KMS-11 (cell line): ENCODE results near the gene SREBF1.

ENCODE experiments used
- H2AFZ ChIP-seq: fragments of 200-600 bp; sonication (generic); 2 replicates; pipeline ENCODE4 v1.6.1; 2016; ENCODE audit warnings: antibody characterized with exemption, mixed run types, low read depth
- H3K27ac ChIP-seq: fragments of 200-600 bp; sonication (generic); 2 replicates; pipeline ENCODE4 v1.6.1; 2016; ENCODE audit warnings: mild to moderate bottlenecking, mixed run types
- H3K27me3 ChIP-seq: fragments of 200-600 bp; sonication (generic); 2 replicates; pipeline ENCODE4 v1.6.1; 2017; ENCODE audit warnings: mild to moderate bottlenecking, low read depth, mixed run types, moderate library complexity; ENCODE audit not compliant: insufficient read depth
- H3K36me3 ChIP-seq: fragments of 200-600 bp; sonication (generic); 2 replicates; pipeline ENCODE4 v1.6.1; 2017; ENCODE audit warnings: mild to moderate bottlenecking, mixed run types; ENCODE audit not compliant: insufficient read depth
- H3K4me1 ChIP-seq: fragments of 200-600 bp; sonication (generic); 2 replicates; pipeline ENCODE4 v1.6.1; 2016; ENCODE audit warnings: mild to moderate bottlenecking, low read depth, mixed run types; ENCODE audit not compliant: poor library complexity, severe bottlenecking
- H3K4me2 ChIP-seq: fragments of 200-600 bp; sonication (generic); 2 replicates; pipeline ENCODE4 v1.7.0; 2016; ENCODE audit warnings: mild to moderate bottlenecking, mixed run types
- H3K4me3 ChIP-seq: fragments of 200-600 bp; sonication (generic); IDR thresholded peaks from 2 replicates; pipeline ENCODE4 v1.6.1; 2017; ENCODE audit warnings: low read depth, low read length, mixed read lengths; ENCODE audit not compliant: insufficient read depth
- H3K79me2 ChIP-seq: fragments of 200-600 bp; sonication (generic); 2 replicates; pipeline ENCODE4 v1.6.1; 2016; ENCODE audit warnings: low read depth, mixed run types; ENCODE audit not compliant: insufficient read depth
- H3K9ac ChIP-seq: fragments of 200-600 bp; sonication (generic); 2 replicates; pipeline ENCODE4 v1.6.1; 2016; ENCODE audit warnings: mild to moderate bottlenecking, mixed run types
- H4K20me1 ChIP-seq: fragments of 200-600 bp; sonication (generic); 2 replicates; pipeline ENCODE4 v1.6.1; 2016; ENCODE audit warnings: mild to moderate bottlenecking, mixed run types; ENCODE audit not compliant: insufficient read depth
- TF ChIP-seq, protein P1 (sequence below): fragments of 200-600 bp; sonication (generic); conservative IDR thresholded peaks from 2 replicates; pipeline ENCODE4 v1.6.1; 2017; ENCODE audit warnings: low read depth, mild to moderate bottlenecking, antibody characterized with exemption, low read length, moderate library complexity, mixed read lengths

Gene SREBF1

DNA sequence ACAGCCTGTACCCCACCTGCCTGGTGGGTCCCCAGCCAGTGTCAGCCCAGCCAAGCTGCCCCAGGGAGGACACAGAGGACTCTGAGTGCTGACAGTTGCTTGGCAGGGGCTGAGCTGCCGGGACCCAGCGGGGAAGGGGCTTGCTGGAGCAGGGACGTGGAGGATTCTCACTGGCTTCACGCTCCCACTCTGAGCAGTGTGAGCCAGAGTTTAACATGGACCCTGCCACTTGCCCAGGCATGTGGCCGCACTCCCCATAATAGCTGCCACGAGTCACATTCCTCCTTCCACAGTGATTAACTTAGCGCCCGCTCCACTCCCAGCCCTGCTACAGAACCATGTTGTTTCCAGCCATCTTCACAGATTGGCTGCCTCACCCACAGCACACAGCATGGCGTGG is 31.2 kb downstream of the SREBF1 start:
- H4K20me1 ChIP-seq: no peaks in the 10 kb centered on the region
- H2AFZ ChIP-seq: no peak overlapping the region
- TF ChIP-seq, protein P1, sequence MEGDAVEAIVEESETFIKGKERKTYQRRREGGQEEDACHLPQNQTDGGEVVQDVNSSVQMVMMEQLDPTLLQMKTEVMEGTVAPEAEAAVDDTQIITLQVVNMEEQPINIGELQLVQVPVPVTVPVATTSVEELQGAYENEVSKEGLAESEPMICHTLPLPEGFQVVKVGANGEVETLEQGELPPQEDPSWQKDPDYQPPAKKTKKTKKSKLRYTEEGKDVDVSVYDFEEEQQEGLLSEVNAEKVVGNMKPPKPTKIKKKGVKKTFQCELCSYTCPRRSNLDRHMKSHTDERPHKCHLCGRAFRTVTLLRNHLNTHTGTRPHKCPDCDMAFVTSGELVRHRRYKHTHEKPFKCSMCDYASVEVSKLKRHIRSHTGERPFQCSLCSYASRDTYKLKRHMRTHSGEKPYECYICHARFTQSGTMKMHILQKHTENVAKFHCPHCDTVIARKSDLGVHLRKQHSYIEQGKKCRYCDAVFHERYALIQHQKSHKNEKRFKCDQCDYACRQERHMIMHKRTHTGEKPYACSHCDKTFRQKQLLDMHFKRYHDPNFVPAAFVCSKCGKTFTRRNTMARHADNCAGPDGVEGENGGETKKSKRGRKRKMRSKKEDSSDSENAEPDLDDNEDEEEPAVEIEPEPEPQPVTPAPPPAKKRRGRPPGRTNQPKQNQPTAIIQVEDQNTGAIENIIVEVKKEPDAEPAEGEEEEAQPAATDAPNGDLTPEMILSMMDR: no peak
- no peak overlapping the region for H3K4me3 ChIP-seq
- peaks cover 15% of the 10 kb centered on the region for H3K4me1 ChIP-seq
- H3K27ac ChIP-seq: no peak overlapping the region
- no peaks in the 10 kb centered on the region for H3K36me3 ChIP-seq
- H3K4me2 ChIP-seq: no peak overlapping the region
- no peak overlapping the region for H3K9ac ChIP-seq
- H3K79me2 ChIP-seq: no peaks in the 10 kb centered on the region
- no peaks in the 10 kb centered on the region for H3K27me3 ChIP-seq

DNA sequence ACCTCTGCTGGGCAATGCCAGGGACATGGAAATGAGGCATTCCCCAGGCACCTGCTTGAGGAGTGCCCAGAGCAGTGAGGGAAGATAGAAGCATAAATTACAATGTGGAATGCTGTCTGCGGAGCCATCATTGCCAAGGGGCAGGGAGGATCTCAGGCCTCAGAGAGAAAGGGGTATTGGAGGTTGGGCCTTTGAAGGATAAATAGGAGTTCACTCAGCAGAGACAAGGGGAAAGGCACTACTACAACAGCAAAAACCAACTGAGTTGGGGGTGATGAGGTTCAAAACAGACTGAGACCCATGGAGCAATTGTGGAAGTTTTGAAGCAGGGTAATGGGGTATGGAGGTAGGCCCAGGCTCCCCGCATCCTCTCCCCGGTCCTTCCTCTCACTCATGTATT is 32.8 kb downstream of the SREBF1 start:
- H2AFZ ChIP-seq: no peak overlapping the region
- TF ChIP-seq, protein P1: no peak
- no peak overlapping the region for H3K9ac ChIP-seq
- H3K36me3 ChIP-seq: no peaks in the 10 kb centered on the region
- H3K27ac ChIP-seq: no peak overlapping the region
- no peak overlapping the region for H3K4me3 ChIP-seq
- H3K27me3 ChIP-seq: no peaks in the 10 kb centered on the region
- no peak overlapping the region for H3K4me2 ChIP-seq
- no peaks in the 10 kb centered on the region for H3K79me2 ChIP-seq
- peaks cover 13% of the 10 kb centered on the region for H3K4me1 ChIP-seq
- H4K20me1 ChIP-seq: no peaks in the 10 kb centered on the region

DNA sequence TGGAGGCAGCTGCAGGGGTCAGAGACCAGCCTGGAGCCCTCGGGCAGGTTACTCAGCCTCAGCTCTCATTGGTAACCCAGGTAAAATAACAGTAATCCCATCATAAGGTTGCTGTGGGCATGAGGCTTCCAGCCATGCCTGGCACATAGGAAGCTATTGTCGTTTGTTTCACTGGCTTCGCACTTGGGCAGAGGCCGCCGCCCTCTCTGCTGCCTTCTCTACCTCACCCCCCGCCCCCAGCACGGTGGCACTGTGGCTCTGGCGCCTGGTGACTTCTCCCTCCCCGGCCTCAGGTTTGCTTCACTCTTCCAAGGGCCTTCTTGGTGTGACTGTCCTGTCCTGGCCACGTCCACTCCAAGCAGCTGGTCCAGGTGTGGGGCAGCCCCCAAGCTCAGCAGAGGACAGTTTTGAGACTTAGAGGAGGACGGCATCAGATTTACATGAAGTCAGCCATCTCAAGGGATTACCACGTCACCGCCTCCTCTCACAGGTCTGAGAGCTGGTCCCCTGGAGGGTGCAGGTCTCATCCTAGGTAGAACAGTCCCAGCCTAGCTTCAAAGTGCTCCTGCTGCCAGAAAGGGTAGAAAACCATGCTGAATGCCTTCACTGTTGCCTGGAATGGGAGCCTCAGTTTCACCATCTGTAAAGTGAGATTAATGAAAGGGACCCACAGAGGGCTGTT is 34.8 kb downstream of the SREBF1 start:
- Histone ChIP-seq H3K36me3 (no peaks in the 10 kb centered on the region), H3K4me2 (no peak overlapping the region), H2AFZ (no peak overlapping the region), H3K4me1 (no peaks in the 10 kb centered on the region), H4K20me1 (no peaks in the 10 kb centered on the region), H3K79me2 (no peaks in the 10 kb centered on the region), H3K9ac (no peak overlapping the region), H3K27ac (no peak overlapping the region), H3K4me3 (no peak overlapping the region), H3K27me3 (no peaks in the 10 kb centered on the region)
- TF ChIP-seq, protein P1: no peak

DNA sequence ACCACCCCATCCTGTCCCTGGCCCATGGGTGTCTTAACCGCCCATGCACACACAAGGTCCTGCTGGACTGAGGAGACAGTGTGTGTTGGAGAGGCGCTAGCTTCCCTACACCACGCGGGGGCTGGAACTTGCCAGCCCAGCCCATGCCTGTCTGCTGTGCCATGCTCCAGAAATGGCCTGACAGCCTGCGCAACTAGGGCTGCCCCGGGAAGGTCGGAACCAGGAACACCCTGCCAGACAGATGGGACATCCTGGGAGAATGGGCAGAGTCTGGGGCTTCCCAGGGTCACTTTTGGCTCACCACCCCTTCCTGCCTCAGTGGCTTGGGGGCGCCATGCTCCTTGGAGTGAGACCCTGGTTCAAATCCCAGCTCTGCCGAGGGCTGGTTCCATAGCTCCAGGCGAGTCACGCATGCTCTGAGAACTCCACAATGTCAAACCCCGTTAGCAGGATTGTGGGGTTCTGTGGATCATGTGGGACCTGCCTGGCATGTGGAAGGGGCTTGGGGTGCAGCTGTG is 36.2 kb downstream of the SREBF1 start:
- H3K36me3 ChIP-seq: no peaks in the 10 kb centered on the region
- no peaks in the 10 kb centered on the region for H3K79me2 ChIP-seq
- no peak overlapping the region for H2AFZ ChIP-seq
- no peaks in the 10 kb centered on the region for H3K27me3 ChIP-seq
- no peak overlapping the region for H3K4me3 ChIP-seq
- no peaks in the 10 kb centered on the region for H4K20me1 ChIP-seq
- TF ChIP-seq, protein P1: no peak
- no peak overlapping the region for H3K4me2 ChIP-seq
- no peak overlapping the region for H3K27ac ChIP-seq
- no peak overlapping the region for H3K9ac ChIP-seq
- H3K4me1 ChIP-seq: no peaks in the 10 kb centered on the region
